H1 (cell line): ENCODE results near the gene ARHGAP25. TPM values are rescaled to one million over a fixed set of nuclear protein-coding genes. Genes with fewer than 3 reads are reported as not detected.

ENCODE experiments used
- BCL11A ChIP-seq, 2 experiments: IDR thresholded peaks; one replicate each; pipeline ENCODE4 v1.6.1; 2011; ENCODE audit warnings: low read depth in 2 of 2, low read length in 2 of 2, mild to moderate bottlenecking in 2 of 2
- CBX5 ChIP-seq: fragments of 300-800, 300-1000 bp; sonication (generic); IDR thresholded peaks from 2 replicates; pipeline ENCODE4 v1.7.1; 2016; ENCODE audit warnings: antibody characterized with exemption, low read length, low read depth
- CHD7 ChIP-seq: fragments of 300-600 bp; sonication (generic); IDR thresholded peaks from 2 replicates; pipeline ENCODE4 v1.7.1; 2012; ENCODE audit warnings: low read length, moderate library complexity, mild to moderate bottlenecking, inconsistent platforms; ENCODE audit not compliant: insufficient replicate concordance
- MAFK ChIP-seq: IDR thresholded peaks from 2 replicates; pipeline ENCODE4 v1.6.1; 2012; ENCODE audit warnings: low read depth, mild to moderate bottlenecking, improper control_type of control experiment, low read length
- POU5F1 ChIP-seq: IDR thresholded peaks from 2 replicates; pipeline ENCODE4 v1.6.1; 2011; ENCODE audit warnings: low read depth, mild to moderate bottlenecking, low read length, moderate library complexity
- RAD21 ChIP-seq, 2 experiments: IDR thresholded peaks in 1 of 2; conservative IDR thresholded peaks in 1 of 2; 2 replicates each; pipeline ENCODE4 v1.6.1; 2011; ENCODE audit warnings: low read depth in 2 of 2, low read length in 2 of 2, improper control_type of control experiment in 1 of 2, inconsistent platforms in 1 of 2, mild to moderate bottlenecking in 1 of 2, moderate library complexity in 1 of 2
- SIX5 ChIP-seq: IDR thresholded peaks from 2 replicates; pipeline ENCODE4 v1.6.1; 2011; ENCODE audit warnings: mild to moderate bottlenecking, low read depth, low read length
- SP2 ChIP-seq: IDR thresholded peaks from 2 replicates; pipeline ENCODE4 v1.6.1; 2012; ENCODE audit warnings: mild to moderate bottlenecking, low read length, inconsistent platforms
- TAF7 ChIP-seq: optimal IDR thresholded peaks from 2 replicates; pipeline ENCODE3; 2011; ENCODE audit warnings: low read depth, mild to moderate bottlenecking, inconsistent platforms, low read length, moderate library complexity, borderline replicate concordance
- USF2 ChIP-seq: IDR thresholded peaks from 2 replicates; pipeline ENCODE4 v1.6.1; 2011; ENCODE audit warnings: low read length, improper control_type of control experiment
- polyA plus RNA-seq, 7 experiments: library from polyadenylated mRNA; depleted of rRNA in 3 of 7; stranded (reverse) in 5 of 7; unstranded in 2 of 7; fragments of >200 nt in 5 of 7; fragments of 200-250 nt in 2 of 7; gene quantifications; 1 replicate in 5 of 7; 2 replicates in 1 of 7; 4 replicates in 1 of 7; pipeline versions ENCODE4 v1.2.1 to v1.2.3, GENCODE V29; 2011 to 2013; ENCODE audit warnings: missing spikeins in 2 of 7, mixed read lengths in 2 of 7
- total RNA-seq: library from RNA; stranded (reverse); fragmentation: NEBNext Ultra II Directional; extraction: Animal tissue kit (Norgen Biotek cat#: 25700); gene quantifications from 2 replicates; pipeline ENCODE4 v1.2.1, GENCODE V29; 2021

The ARHGAP25 gene
- total and polyA plus RNA-seq, 2 of the 8 experiments (the other 6 are each of a cell fraction or from before 2014, with no cell fraction given) = 1.00 to 1.2 TPM

GRCh38 chr2:68805025-68805424 lies 70.4 kb downstream of the ARHGAP25 start (continued):
- TF ChIP-seq CHD7 (no peak), MAFK (no peak), POU5F1 (no peak), CBX5 (no peak), SP2 (no peak), BCL11A (IDR thresholded peaks at IDR 0.05; ENCODE audit: low read depth in 2 of 2, low read length in 2 of 2) (no peak), RAD21 (IDR thresholded peaks at IDR 0.05 in 1 of 2, conservative IDR thresholded peaks at IDR 0.05 in 1 of 2; ENCODE audit: low read depth in 2 of 2, low read length in 2 of 2) (no peak), TAF7 (no peak), SIX5 (no peak), USF2 (no peak)
